Brain microvascular endothelial cell (primary cell): ENCODE results near the gene TMTC3.
A peak's percentile ranks its signal among the peaks of the same experiment; 100 is the strongest.

ENCODE experiments used
- DNase-seq: peaks from one replicate; pipeline ENCODE4 v3.0.0-alpha.2; 2020
- H3K27ac ChIP-seq: fragments of 250-450 bp; sonication (Bioruptor Pico); 2 replicates; pipeline ENCODE4 v1.5.1; 2020; ENCODE audit warnings: mild to moderate bottlenecking, moderate library complexity
- H3K27me3 ChIP-seq: fragments of 250-450 bp; sonication (Bioruptor Pico); replicated peaks from 2 replicates; pipeline ENCODE4 v1.5.1; 2020; ENCODE audit warnings: mild to moderate bottlenecking
- H3K36me3 ChIP-seq: fragments of 250-450 bp; sonication (Bioruptor Pico); replicated peaks from 2 replicates; pipeline ENCODE4 v1.5.1; 2020; ENCODE audit warnings: mild to moderate bottlenecking
- H3K4me3 ChIP-seq: 2 replicates; pipeline ENCODE4 v1.5.1; 2011; ENCODE audit warnings: low read depth, mild to moderate bottlenecking, control low read depth, low read length, moderate library complexity
- in situ Hi-C: cut with HindIII; loops from 2 replicates; pipeline ENCODE4 v1.10.0; 2017; ENCODE audit warnings: low sequenced_read_pairs, low pct_ligation_motif_present
- TF ChIP-seq, protein P1 (sequence below): IDR thresholded peaks from 2 replicates; pipeline ENCODE4 v1.5.1; 2011; ENCODE audit warnings: low read depth, mild to moderate bottlenecking, moderate library complexity, low read length, control low read depth, inconsistent platforms; ENCODE audit errors: missing control alignments

Gene TMTC3

DNA sequence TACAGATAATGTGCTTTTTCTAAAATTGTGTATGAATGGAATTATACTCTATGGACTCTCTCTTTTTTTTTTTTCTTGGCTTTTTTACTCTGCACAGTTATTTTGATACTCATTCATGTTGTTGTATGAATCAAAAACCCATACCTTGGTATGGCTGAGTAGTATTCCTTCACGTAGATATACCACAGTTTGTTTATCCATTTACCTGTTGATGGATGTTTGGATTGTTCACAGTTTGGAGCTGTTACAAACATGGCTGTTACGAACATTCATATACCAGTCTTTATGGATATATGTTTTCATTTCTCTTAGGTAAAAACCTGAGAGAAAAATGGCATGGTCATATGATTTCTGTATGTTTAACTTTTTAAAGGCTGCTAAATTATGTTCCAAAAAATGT, 43.2 kb downstream of the TMTC3 start:
- H3K36me3 ChIP-seq = no peaks in the 10 kb centered on the region
- no peaks in the 10 kb centered on the region for H3K27me3 ChIP-seq
- no peak overlapping the region for H3K27ac ChIP-seq
- in situ Hi-C loops = no loop called here
- TF ChIP-seq, protein P1, sequence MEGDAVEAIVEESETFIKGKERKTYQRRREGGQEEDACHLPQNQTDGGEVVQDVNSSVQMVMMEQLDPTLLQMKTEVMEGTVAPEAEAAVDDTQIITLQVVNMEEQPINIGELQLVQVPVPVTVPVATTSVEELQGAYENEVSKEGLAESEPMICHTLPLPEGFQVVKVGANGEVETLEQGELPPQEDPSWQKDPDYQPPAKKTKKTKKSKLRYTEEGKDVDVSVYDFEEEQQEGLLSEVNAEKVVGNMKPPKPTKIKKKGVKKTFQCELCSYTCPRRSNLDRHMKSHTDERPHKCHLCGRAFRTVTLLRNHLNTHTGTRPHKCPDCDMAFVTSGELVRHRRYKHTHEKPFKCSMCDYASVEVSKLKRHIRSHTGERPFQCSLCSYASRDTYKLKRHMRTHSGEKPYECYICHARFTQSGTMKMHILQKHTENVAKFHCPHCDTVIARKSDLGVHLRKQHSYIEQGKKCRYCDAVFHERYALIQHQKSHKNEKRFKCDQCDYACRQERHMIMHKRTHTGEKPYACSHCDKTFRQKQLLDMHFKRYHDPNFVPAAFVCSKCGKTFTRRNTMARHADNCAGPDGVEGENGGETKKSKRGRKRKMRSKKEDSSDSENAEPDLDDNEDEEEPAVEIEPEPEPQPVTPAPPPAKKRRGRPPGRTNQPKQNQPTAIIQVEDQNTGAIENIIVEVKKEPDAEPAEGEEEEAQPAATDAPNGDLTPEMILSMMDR = no peak
- no peak overlapping the region for H3K4me3 ChIP-seq
- no peak for DNase-seq

- in situ Hi-C loops = no loop called here
- peak overlapping the region; percentile 63 for H3K27ac ChIP-seq
- no peaks in the 10 kb centered on the region for H3K27me3 ChIP-seq
- no peaks in the 10 kb centered on the region for H3K36me3 ChIP-seq
- TF ChIP-seq, protein P1 = no peak
- no peak overlapping the region for H3K4me3 ChIP-seq
- DNase-seq = peak; percentile 79
Measured at GRCh38 chr12:88185988-88186387, 43.9 kb downstream of the TMTC3 start.

DNA sequence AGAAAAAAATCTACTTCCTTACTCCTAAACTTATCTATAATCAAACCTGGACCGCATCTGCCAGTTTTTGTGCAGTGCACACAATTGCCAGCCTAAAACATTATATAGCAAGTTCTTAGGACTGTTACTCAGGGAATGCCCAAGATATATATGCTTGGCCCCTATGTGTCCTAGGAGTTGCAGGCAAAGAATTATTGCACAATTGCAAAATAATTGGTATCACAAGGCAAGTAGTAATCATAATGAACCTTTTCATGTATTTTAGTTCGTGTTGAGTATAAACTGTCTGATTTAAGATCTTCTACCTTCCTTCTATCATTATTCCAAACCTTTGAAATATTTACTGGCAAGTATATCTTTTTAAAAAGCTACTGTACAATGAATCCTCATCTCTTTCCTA, 45.5 kb downstream of the TMTC3 start:
- TF ChIP-seq, protein P1 = no peak
- no peak overlapping the region for H3K27ac ChIP-seq
- no peak overlapping the region for H3K4me3 ChIP-seq
- in situ Hi-C loops = no loop called here
- H3K36me3 ChIP-seq = no peaks in the 10 kb centered on the region
- no peak for DNase-seq
- no peaks in the 10 kb centered on the region for H3K27me3 ChIP-seq

DNA sequence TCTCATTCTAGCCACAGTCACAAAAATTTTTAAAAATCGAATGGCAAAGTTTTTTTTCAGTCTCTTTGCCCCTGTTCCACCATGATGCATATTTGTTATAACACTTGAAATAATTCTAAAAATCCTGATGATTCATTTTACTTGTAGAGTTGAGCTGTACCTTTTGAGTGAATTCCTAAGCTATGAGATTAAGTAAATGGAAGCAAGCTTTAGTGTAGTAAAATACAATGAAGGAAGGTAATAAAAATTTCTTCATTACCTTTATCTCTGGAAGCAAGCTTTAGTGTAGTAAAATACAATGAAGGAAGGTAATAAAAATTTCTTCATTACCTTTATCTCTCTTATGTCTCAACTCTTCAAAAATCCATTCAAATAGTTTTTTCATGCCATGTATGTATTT, 46.1 kb downstream of the TMTC3 start:
- Histone ChIP-seq H3K4me3 (no peak overlapping the region), H3K36me3 (no peaks in the 10 kb centered on the region), H3K27ac (no peak overlapping the region), H3K27me3 (no peaks in the 10 kb centered on the region)
- no peak for DNase-seq
- TF ChIP-seq, protein P1 = no peak
- in situ Hi-C loops = no loop called here

DNA sequence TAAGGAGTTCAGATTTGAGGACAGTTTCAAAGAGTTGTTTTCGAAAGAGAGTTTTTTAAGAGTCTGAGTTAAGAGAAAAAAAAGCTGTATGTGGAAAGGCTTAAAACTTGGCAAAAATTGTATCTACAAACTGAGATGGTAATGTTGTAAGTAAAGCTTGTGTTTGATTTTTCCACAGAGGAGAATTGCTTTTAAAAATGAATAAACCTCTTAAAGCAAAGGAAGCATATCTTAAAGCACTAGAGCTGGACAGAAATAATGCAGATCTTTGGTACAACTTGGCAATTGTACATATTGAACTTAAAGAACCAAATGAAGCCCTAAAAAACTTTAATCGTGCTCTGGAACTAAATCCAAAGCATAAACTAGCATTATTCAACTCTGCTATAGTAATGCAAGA, 50.3 kb downstream of the TMTC3 start:
- Histone ChIP-seq H3K4me3 (no peak overlapping the region), H3K27me3 (no peaks in the 10 kb centered on the region), H3K27ac (no peak overlapping the region), H3K36me3 (peaks cover 5% of the 10 kb centered on the region)
- in situ Hi-C loops = no loop called here
- TF ChIP-seq, protein P1 = no peak
- no peak for DNase-seq

DNA sequence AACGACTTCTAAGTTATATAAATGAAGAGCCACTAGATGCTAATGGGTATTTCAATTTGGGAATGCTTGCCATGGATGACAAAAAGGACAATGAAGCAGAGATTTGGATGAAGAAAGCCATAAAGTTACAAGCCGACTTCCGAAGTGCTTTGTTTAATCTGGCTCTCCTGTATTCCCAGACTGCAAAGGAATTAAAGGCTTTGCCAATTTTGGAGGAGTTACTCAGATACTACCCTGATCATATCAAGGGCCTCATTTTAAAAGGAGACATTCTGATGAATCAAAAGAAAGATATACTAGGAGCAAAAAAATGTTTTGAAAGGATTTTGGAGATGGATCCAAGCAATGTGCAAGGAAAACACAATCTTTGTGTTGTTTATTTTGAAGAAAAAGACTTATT, 52.8 kb downstream of the TMTC3 start:
- Histone ChIP-seq H3K27me3 (no peaks in the 10 kb centered on the region), H3K36me3 (peaks cover 5% of the 10 kb centered on the region), H3K27ac (no peak overlapping the region), H3K4me3 (no peak overlapping the region)
- no peak for DNase-seq
- TF ChIP-seq, protein P1 = no peak
- in situ Hi-C loops = no loop called here
